Ramos (cell line): ENCODE measurements around the gene ST6GALNAC2.

Experiments
- in situ Hi-C: fragments of 300-500 bp; cut with MboI; formaldehyde crosslinking; loops from one replicate; pipeline ENCODE4 v1.14.3; 2022; ENCODE audit warnings: low sequenced_read_pairs; ENCODE audit not compliant: unreplicated experiment

The ST6GALNAC2 gene

DNA sequence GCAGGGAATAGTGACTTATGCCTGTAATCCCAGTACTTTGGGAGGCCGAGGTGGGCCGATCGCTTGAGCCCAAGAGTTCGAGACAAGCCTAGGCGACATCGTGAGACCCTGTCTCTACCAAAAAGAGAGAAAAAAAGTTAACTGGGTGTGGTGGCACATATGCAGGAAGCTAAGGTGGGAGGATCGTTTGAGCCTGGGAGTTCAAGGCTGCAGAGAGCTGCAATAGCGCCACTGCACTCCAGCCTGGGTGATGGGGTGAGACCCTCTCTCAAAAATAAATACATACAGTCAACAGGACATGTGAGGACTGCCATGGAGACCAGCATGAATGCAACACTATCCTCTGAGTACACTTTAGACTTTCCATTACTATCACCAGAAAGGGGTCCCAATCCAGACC is 15.4 kb upstream of the ST6GALNAC2 start:
- in situ Hi-C loops: no loop called here

DNA sequence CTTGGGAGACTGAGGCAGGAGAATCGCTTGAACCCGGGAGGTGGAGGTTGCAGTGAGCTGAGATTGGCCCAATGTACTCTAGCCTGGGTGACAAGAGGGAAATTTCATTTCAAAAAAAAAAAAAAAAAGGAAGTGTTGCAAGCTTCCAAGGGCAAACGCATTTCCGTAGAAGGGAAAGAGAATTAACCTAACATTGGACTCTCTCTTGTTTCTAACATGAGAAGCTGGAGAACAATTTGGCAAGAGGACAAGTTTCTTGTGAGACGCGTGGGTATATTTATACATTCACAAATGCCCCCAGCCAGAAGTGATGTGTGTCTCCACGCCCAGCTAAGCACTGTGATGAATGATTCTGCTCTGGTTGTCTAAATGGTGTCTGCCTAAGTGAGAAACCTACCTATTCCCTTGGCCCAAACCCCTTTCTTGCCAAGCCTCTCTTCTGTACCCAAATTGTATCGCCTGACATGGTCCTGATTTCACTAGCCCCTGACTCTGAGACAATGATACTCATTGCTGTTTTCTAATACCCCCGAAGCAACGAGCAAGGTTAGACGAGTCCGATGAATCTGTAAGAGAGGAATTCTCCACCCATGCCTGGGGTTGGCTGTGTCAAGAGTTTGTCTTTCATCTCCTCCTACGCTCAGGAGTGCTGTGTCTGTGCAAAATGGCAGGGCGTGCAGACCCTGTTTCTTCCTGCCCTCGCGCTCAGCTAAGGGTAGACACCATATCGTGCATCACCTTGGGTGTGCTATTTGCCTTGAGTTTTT is 14.2 kb upstream of the ST6GALNAC2 start:
- in situ Hi-C loops: no loop called here

DNA sequence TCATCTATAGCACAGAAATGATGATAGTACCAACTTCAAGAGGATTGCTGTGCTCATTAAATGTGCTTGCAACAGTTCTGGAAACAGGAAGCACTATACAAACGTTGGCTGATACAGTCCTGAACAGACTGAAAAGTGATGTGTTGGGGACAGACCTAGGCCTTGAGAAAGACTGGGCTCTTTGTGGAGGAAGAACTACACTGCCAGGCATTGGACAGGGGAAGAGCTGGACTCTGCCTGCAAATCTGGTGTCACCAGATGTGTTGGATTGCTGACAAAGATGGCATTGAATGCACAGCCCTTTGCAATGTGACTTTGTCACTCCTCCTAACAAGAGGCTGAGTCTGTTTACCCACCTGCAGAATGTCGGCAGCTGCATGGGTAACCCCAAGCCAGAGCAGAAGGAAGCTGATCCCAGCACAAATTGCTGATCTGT is 12.4 kb upstream of the ST6GALNAC2 start:
- in situ Hi-C loops: no loop called here

DNA sequence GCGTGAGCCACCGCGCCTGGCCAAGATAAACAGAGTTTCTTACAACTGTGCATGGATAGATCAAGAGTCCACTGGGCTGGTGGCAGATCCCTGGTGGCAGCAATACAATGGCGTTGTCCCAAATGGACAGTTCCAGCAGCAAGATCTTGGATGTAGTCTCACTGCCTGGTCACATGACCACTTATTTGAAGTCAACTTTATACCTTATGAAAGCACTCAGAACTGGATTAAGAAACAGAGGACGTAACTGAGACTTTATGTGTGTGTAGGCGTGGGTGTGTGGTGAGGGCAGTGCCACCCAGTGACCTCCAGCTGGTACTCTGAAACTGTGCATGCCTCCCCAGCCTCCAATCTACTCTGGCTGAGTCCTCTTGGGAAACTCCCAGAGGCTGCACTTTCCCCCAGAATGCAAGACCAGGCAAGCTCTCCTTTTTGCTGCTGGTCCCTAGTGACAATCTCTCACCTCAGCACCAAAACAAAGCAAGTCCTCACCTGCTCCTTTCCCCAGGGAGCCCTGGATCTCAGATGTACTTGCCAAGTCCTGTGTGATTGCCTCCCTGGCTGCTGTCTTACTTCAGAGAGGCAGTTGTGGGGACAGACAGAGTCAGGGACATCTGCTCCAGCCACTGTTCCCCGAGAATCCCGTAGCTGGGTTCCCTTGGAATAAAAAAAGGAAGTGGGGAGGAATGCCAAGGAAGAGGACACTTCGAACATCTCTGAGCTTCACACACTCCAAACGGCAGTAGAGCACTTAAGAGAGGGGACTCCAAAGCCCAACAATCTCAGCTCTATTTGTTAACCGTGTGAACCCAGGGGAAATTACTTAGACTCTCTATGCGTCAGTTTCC is 11.7 kb upstream of the ST6GALNAC2 start:
- in situ Hi-C loops: no loop called here

DNA sequence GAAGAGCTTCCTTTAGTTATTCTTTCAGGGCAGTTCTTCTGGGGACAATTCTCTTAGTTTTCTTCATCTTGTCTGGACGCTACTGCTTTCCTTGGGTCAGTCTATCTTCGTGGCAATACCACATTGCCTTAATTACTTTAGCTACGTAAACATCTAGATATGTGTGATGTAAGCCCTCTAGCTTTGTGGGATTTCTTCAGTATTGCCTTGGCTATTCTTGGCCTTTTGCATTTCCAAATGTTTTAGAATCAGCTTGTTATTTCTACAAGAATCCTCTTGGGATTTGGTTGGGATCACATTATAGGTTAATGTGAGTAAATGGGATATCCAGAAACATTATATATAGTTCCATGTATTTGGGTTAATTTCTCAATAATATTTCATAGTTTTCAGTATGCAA is 9.0 kb upstream of the ST6GALNAC2 start:
- in situ Hi-C loops: no loop called here

DNA sequence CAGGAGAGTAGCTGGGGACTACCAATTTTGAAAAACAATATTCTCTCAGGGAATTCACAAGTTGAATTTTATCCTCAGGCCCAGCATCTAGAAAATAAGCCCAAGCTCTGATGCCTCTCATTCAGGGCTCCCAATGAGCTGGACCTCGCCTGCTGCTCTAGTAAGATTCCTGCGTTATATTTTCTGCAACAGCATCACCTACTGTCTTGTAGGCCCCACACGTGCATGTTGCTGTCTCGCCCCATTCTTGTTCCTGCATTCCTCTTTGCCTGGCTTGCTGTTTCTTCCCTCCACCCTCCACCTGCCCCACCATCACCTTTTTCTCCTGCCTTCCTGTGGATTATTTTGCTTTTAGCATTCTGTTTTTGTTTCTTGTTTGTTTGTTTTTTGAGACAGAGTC is 8.3 kb upstream of the ST6GALNAC2 start:
- in situ Hi-C loops: no loop called here

DNA sequence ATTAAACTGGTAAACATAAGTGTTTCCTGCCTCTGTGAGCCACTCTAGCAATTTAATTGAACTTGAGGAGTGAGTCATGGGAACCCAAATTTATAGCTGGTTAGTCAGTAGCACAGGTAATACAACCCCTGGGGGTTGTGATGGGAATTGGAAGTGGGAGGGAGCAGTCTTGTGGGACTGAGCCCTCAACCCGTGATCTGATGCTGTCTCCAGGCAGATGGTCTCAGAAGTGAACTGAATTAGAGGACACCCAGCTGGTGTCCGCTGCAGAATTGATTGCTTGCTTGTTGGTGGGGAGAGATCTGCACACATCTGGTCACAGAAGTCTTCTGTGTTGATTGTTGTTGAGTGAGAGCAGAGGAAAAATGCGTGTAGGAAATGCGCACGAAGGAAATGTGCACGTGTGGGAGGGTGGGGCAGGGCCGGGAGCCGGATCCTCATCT is 7.7 kb upstream of the ST6GALNAC2 start:
- in situ Hi-C loops: no loop called here

DNA sequence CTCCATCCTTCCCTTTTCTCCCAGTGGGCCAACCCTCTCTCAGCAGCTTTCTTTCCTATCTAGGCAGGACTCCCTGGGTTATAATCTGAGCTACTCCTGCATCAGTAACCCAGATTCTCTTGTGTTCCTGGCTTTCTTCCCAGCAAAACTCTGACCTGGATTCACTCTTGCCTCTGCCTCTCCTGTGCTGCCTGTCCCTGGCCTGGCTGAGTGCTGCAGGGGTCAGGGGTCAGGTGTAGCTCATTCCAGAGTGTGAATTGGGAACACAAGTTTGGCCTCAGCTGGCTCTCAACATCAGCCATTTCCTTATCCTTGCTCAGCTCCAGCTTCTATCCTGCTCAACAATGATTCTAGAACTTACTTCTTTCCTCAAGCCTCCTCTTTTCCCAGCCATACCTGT is 2.5 kb upstream of the ST6GALNAC2 start:
- in situ Hi-C loops: no loop called here

DNA sequence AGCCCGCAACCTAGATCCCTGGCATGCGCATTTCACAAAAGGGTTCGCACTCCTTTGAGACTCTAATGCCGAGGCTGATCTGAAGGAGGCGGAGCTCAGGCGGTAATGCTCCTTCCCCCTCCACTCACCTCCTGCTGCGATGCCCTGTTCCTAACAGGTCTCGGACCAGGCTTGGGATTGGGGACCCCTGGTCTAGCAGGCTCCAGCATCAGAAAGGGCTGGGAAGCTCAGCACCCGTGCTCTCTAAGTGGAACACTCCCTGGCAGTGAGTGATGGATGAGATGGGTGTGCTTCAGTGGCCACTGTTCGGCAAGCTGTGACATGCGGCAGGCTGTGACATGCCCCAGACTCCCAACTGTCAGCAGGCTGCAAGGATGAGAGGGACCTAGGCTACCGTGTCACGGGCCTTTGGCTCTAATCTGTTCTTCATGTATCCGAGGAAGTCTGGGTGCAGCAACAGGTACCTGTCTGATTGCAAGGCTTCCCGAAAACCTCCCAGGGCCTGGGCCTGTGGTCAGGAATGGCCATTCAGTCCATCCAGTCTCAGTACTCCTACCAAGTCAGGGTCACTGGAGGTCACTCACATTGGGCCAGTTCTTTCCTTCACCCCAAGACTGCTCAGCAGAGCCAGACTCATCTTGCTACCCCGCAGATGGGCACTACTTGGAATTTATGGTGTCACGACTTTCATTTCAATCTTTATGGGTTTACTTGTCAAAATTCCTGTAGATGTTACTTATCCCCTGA is 1.3 kb upstream of the ST6GALNAC2 start:
- in situ Hi-C loops: no loop called here

DNA sequence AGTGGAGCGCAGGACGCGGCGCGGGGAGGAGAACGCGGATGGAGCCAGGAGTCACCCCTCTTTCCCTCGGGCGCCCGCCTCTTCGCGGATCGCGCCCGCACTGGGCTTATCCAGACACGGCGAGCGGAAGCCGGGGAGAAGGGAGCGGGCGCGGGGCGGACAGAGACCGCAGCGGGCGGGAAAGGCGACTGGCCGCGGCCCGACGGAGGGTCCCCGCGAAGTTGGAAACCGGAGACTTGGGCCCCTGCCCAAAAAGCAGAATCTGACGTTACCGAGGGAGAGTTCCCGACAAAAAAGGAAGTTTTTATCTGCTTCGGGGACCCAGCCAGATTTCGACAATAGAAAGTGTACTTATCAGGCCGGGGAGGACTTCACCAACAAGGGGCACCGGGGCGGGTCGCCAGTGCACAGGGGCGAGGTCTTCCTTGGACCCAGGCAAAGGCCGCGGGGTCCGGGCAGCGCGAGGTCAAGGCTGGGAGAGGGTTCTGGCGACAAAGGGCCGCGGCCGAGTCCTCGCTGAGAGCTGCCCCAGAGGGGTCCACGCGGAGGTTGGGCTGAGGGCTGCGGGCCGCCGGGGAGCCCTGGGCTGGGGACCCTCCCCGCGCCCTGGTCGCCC is 519 bp downstream of the ST6GALNAC2 start:
- in situ Hi-C loops: no loop called here

DNA sequence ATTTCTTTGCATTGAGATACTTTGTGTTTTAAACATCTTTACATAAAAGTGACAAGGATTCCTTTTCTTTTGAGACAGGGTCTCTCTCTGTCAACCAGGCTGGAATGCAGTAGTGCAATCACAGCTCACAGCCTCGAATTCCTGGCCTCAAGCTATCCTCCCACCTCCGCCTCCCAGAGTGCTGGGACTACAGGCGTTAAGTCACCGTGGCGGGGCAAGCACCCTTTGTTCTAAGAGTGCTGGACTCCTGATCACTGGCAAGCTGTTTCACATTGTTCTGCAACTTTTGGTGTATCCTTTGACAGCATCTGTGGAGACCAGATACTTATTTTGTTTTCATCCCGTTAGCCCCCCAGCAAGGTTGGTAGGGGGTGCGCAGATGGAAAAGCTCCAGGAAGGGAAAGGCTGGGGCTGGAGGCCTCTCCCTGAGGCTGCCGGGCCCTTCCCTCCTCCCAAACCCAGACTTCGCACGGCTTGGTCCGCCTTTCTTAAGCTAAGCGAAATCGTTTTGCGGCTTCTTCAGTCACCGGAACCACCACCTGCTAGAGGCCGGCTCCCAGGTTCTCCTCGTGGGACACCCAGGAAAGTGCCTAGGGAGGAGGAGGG is 1.1 kb downstream of the ST6GALNAC2 start:
- in situ Hi-C loops: loop anchor here (5.0 kb wide), 1 partner anchor 33 kb away; no protein-coding TSS in a partner anchor

DNA sequence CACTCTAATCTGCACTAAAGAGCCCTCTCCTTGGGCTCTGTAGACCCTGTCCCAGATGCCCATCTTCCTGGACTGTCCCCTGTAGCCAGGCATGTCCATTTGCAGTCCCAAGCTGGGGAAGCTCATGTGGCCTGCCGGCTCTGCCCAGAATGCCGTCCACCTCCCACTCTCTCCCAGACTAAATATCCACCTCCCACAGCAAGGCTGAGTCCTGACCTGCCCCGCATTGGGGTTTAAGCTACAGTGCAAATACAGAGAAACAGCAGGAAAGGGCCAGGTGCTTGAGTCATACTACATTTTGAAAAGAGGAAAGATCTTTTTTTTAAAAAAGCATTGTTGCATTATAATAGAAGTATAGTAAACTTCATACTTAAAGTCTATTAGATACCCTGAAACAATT is 3.0 kb downstream of the ST6GALNAC2 start:
- in situ Hi-C loops: loop anchor here (5.0 kb wide), 1 partner anchor 35 kb away; no protein-coding TSS in a partner anchor

DNA sequence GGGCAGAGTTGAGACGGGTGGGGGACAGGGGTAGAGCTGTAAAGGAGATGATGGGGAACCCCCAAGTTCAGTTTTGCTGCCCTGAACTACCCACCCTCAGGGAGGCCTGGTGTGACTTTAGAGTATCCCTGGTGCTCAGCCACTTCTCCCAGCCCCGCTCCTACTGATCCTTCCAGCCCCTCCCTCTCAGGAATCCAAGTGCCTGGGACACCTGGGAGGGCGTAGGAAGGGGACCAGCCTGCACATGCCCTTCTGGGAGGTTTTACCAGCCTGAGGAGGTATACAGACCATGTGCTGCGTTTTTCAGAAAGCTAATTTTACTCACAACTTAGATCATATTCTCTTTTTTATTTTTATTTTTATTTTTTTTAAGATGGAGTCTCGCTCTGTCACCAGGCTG is 4.1 kb downstream of the ST6GALNAC2 start:
- in situ Hi-C loops: loop anchor here (5.0 kb wide), 1 partner anchor 36 kb away; no protein-coding TSS in a partner anchor

DNA sequence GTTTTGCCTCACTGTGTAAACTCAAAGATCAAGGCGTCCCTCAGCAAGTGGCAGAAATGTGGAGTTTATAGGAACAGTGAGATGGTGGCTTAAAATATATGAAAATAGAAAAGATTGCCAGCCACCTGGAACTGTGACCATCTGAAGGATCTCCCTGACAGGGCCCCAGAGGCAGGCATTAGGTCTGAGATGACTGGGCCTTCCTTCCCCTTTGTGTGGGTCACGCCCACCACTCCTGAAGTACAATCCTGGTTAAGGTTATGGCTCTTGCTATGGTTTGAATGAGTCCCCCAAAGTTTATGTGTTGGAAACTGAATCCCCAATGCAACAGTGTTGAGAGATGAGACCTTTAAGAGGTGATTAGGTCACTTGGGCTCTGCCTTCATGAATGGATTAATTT is 6.4 kb downstream of the ST6GALNAC2 start:
- in situ Hi-C loops: no loop called here

DNA sequence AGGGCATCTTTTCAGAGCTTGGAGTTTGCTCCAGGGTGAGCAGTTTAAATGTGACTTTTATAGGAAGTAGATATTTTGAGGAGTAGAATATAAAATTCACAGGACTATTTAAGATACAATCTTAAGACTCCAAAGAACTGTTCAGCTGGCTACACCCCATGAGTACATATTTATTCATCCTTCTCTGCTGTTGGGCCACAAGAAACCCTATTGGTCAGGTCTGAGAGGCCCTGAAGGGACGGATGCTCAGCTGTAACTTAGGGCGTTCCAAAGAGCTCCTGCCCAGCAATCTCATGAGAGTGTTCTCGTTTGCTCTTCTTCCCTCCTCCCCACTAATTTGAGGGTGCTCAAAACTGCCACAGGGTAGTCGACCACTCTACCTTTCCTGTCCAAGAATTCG is 7.3 kb downstream of the ST6GALNAC2 start:
- in situ Hi-C loops: no loop called here

DNA sequence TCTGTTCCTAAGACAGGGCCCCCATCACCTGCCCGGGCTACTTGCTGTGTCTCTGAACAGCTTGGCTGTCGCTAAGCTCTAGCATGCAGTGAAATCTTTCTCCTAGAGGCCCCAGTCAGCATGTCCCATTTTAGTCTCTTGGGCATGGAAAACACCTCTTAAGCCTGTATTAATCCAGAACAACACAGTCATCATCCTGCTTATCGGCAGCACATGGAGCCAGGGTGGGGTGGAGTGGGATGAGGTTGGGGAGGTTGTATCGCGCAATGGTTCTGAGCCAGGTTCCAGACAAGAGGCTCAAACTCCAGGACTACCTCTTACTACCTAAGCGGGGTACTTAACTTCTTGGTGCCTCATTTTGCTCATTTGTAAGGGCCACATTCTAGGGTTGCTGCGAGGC is 7.8 kb downstream of the ST6GALNAC2 start:
- in situ Hi-C loops: no loop called here

DNA sequence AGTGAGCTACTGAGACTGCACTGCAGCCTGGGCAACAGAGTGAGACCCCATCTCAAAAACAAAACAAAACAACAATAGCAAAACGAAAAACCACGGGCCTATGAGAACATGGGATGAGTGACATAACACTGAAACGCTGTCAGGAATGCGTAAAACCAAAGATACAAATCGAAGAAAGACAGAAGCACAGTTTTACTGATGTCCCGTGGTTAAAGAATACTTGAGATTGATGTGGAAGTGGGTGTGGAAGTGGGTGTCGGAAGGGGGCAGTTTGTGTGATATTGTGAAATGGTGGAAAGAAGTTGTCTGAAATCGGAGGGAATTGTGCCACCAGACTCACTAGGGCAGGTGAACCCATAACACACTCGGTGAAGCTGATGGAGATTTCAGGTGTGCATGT is 9.5 kb downstream of the ST6GALNAC2 start:
- in situ Hi-C loops: no loop called here

DNA sequence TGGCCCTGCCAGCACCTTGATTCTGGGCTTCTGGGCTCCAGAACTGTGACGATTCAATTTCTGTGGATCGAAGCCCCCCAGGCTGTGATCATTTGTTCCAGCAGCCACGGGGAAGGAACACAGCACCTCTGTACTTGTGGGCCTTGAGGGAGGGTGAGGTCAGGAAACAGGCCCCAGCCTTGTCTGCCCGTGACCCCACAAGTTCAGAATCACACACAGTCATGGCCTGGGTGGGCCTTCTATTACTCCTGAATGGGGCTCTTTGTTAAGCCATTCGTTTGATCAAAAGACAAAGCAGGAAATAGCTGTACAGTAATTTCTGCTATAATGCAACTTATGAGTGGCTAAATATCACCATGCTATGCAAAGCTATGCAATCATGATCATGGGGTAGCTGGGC is 10.1 kb downstream of the ST6GALNAC2 start:
- in situ Hi-C loops: no loop called here

DNA sequence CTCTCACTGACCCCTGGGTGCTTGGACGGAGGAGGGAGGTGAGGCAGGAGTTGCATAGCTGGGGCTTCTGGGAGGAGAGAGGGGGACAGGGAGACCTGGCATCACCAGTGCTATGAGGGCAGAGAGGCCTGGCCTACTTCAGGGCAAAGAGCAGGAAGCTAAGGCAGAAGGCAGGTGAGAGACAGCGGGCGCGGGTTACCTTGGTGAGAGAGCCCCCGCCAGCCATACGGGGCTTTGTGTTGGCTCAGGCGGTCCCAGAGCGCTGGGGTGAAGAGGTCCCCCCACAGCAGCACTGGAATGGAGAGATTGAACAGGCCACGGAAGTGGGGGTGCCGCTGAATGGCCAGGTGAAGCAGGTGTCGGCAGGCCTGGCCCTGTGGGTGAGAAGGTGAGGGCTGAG is 11.5 kb downstream of the ST6GALNAC2 start:
- in situ Hi-C loops: no loop called here

DNA sequence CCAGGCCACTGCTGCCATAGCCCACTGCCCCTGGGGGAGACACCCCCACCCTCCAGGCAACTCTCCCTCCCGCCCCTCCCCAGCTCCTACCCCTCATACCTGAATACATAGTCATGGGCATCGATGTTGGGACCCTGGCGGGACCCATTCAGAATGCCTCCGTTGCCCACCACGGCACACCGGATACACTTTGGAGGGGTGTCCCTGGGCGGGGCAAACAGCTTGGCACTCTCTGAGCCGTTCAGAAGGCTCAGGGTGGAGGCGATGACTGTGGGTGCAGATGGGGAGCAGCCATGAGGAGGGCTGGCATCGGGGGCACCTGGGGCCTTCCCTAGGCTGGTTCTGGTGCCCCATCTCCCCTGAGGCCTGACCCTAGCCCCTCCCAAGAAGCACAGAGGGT is 12.6 kb downstream of the ST6GALNAC2 start:
- in situ Hi-C loops: no loop called here
